ENCODE results near the gene FOXK2.

Gene FOXK2

GRCh38 chr17:82518826-82519810, at the start of gene FOXK2:
FOXK2 (plus strand) TSS chr17:82519732; CDS start chr17:82519889, 157 bp downstream.
- DNase-seq, result peak; percentile 95

GRCh38 chr17:82470065-82470464, 49.5 kb upstream of the FOXK2 start:
- DNase-seq, result no peak

GRCh38 chr17:82474223-82475010, 45.1 kb upstream of the FOXK2 start:
- no peak for DNase-seq

- no peak for DNase-seq
Observed at GRCh38 chr17:82475458-82475857, 44.1 kb upstream of the FOXK2 start.

GRCh38 chr17:82477934-82478333, 41.6 kb upstream of the FOXK2 start:
- DNase-seq, result no peak

- DNase-seq, result no peak
Observed at GRCh38 chr17:82479602-82480001, 39.9 kb upstream of the FOXK2 start.

- DNase-seq, result no peak
Observed at GRCh38 chr17:82480318-82480717, 39.2 kb upstream of the FOXK2 start.

- DNase-seq, result no peak
Observed at GRCh38 chr17:82483204-82483660, 36.3 kb upstream of the FOXK2 start.

GRCh38 chr17:82483836-82484235, 35.7 kb upstream of the FOXK2 start:
- no peak for DNase-seq

- DNase-seq, result peak; percentile 20
Observed at GRCh38 chr17:82486231-82487094, 33.1 kb upstream of the FOXK2 start.

- no peak for DNase-seq
Observed at GRCh38 chr17:82487910-82488309, 31.6 kb upstream of the FOXK2 start.

- no peak for DNase-seq
Observed at GRCh38 chr17:82489117-82489516, 30.4 kb upstream of the FOXK2 start.

- no peak for DNase-seq
Observed at GRCh38 chr17:82489851-82490511, 29.6 kb upstream of the FOXK2 start.

GRCh38 chr17:82490512-82491195, 28.9 kb upstream of the FOXK2 start:
- no peak for DNase-seq

GRCh38 chr17:82491196-82491530, 28.4 kb upstream of the FOXK2 start:
- DNase-seq, result no peak

- DNase-seq, result no peak
Observed at GRCh38 chr17:82491533-82491932, 28.0 kb upstream of the FOXK2 start.

- DNase-seq, result no peak
Observed at GRCh38 chr17:82492643-82493225, 26.8 kb upstream of the FOXK2 start.

- no peak for DNase-seq
Observed at GRCh38 chr17:82493226-82493781, 26.2 kb upstream of the FOXK2 start.

- DNase-seq, result peak; percentile 94
Observed at GRCh38 chr17:82494236-82495055, 25.1 kb upstream of the FOXK2 start.

All from CD4-positive, alpha-beta T cell treated with Interleukin-17A for 1 hour (primary cell).